ENCODE data around the gene PACS1. TPM values are rescaled to one million over a fixed set of nuclear protein-coding genes. Genes with fewer than 3 reads are reported as not detected.

The PACS1 gene
- polyA plus RNA-seq, 3 donors, result 8.1 to 36.8 (median 12.4) TPM

GRCh38 chr11:66285250-66285947 is 215.3 kb downstream of the PACS1 start:
- H3K36me3 Mint-ChIP-seq, result peaks cover 9 to 17% of the 10 kb centered on the region in 2 donors
- H3K9ac ChIP-seq (ENCODE audit: insufficient read depth, low read length, poor library complexity, severe bottlenecking), result no peak overlapping the region
- H3K27ac ChIP-seq (ENCODE audit: low read depth in 1 of 2, low read length in 2 of 2), result no peak overlapping the region
- no peak overlapping the region for H3K4me3 Mint-ChIP-seq
- intact Hi-C loops (cut with micrococcal nuclease), result no loop called here
- 96% methylated on average over 10 of the region's 13 CpGs for WGBS (ENCODE audit: insufficient coverage)
- H3K36me3 ChIP-seq (replicated peaks in 1 of 2; ENCODE audit: control insufficient read depth in 1 of 2, insufficient read depth in 2 of 2, low read length in 2 of 2), result peaks cover 3 to 14% of the 10 kb centered on the region in 2 donors
- H3K27me3 Mint-ChIP-seq (ENCODE audit: low read depth in 3 of 3), result peaks cover 13 to 21% (median 14%) of the 10 kb centered on the region in 3 donors
- H2AFZ ChIP-seq (ENCODE audit: insufficient read depth, low read depth, low read length, poor library complexity, severe bottlenecking), result no peak overlapping the region
- peaks cover 7 to 9% of the 10 kb centered on the region in 2 donors for H3K27me3 ChIP-seq (ENCODE audit: control insufficient read depth in 2 of 2, insufficient read depth in 2 of 2, low read length in 2 of 2)
- no peak for DNase-seq
- peaks cover 33 to 46% of the 10 kb centered on the region in 2 donors for H3K4me1 ChIP-seq (ENCODE audit: control insufficient read depth in 1 of 2, insufficient read depth in 2 of 2, low read length in 2 of 2)
- peaks cover 0 to 3% (median 0%) of the 10 kb centered on the region in 7 donors for H3K9me3 Mint-ChIP-seq
- H3K79me2 ChIP-seq (ENCODE audit: insufficient read depth, low read length), result no peaks in the 10 kb centered on the region
- H4K20me1 ChIP-seq (ENCODE audit: insufficient read depth, low read length), result peaks cover 25% of the 10 kb centered on the region
- peaks cover 42% of the 10 kb centered on the region for H3K4me1 Mint-ChIP-seq
- TF ChIP-seq CTCF (IDR thresholded peaks at IDR 0.05), result no peak
- H3K9me3 ChIP-seq (replicated peaks in 1 of 2; ENCODE audit: control insufficient read depth in 1 of 2, insufficient read depth in 1 of 2, low read length in 2 of 2), result no peaks in the 10 kb centered on the region
- H3K4me3 ChIP-seq (replicated peaks in 1 of 3; ENCODE audit: low read depth in 2 of 3, low read length in 3 of 3), result no peak overlapping the region
- no peak overlapping the region for H3K4me2 ChIP-seq (replicated peaks; ENCODE audit: extremely low read depth, low read length, poor library complexity, severe bottlenecking)
- H3K27ac Mint-ChIP-seq, result no peak overlapping the region

- Mint-ChIP-seq H3K9me3 (peaks cover 0 to 4% (median 0%) of the 10 kb centered on the region in 7 donors), H3K36me3 (peaks cover 9 to 17% of the 10 kb centered on the region in 2 donors), H3K27ac (no peak overlapping the region), H3K4me3 (no peak overlapping the region), H3K27me3 (ENCODE audit: low read depth in 3 of 3) (peaks cover 18 to 24% (median 22%) of the 10 kb centered on the region in 3 donors), H3K4me1 (peaks cover 42% of the 10 kb centered on the region)
- TF ChIP-seq CTCF (IDR thresholded peaks at IDR 0.05), result no peak
- WGBS (ENCODE audit: insufficient coverage), result 98% methylated on average over 5 of the region's 5 CpGs
- Histone ChIP-seq H2AFZ (ENCODE audit: insufficient read depth, low read depth, low read length, poor library complexity, severe bottlenecking) (no peak overlapping the region), H3K9me3 (replicated peaks in 1 of 2; ENCODE audit: control insufficient read depth in 1 of 2, insufficient read depth in 1 of 2, low read length in 2 of 2) (peaks cover 0 to 6% of the 10 kb centered on the region in 2 donors), H3K4me3 (replicated peaks in 1 of 3; ENCODE audit: low read depth in 2 of 3, low read length in 3 of 3) (no peak overlapping the region), H3K9ac (ENCODE audit: insufficient read depth, low read length, poor library complexity, severe bottlenecking) (no peak overlapping the region), H3K27me3 (ENCODE audit: control insufficient read depth in 2 of 2, insufficient read depth in 2 of 2, low read length in 2 of 2) (peaks cover 18 to 21% of the 10 kb centered on the region in 2 donors), H3K79me2 (ENCODE audit: insufficient read depth, low read length) (no peaks in the 10 kb centered on the region), H3K36me3 (replicated peaks in 1 of 2; ENCODE audit: control insufficient read depth in 1 of 2, insufficient read depth in 2 of 2, low read length in 2 of 2) (peaks cover 3 to 14% of the 10 kb centered on the region in 2 donors), H3K4me2 (replicated peaks; ENCODE audit: extremely low read depth, low read length, poor library complexity, severe bottlenecking) (no peak overlapping the region), H3K4me1 (ENCODE audit: control insufficient read depth in 1 of 2, insufficient read depth in 2 of 2, low read length in 2 of 2) (peaks cover 35 to 50% of the 10 kb centered on the region in 2 donors), H3K27ac (ENCODE audit: low read depth in 1 of 2, low read length in 2 of 2) (no peak overlapping the region), H4K20me1 (ENCODE audit: insufficient read depth, low read length) (peaks cover 23% of the 10 kb centered on the region)
- DNase-seq, result no peak
- intact Hi-C loops (cut with micrococcal nuclease), result no loop called here
These were observed 216.6 kb downstream of the PACS1 start for GRCh38 chr11:66286699-66287098.
